Measurements from ENCODE around the gene PPP1R12B. TPM values are rescaled to one million over a fixed set of nuclear protein-coding genes. Genes with fewer than 3 reads are reported as not detected.
A peak's percentile ranks its signal among the peaks of the same experiment; 100 is the strongest.

PPP1R12B gene, protein sequence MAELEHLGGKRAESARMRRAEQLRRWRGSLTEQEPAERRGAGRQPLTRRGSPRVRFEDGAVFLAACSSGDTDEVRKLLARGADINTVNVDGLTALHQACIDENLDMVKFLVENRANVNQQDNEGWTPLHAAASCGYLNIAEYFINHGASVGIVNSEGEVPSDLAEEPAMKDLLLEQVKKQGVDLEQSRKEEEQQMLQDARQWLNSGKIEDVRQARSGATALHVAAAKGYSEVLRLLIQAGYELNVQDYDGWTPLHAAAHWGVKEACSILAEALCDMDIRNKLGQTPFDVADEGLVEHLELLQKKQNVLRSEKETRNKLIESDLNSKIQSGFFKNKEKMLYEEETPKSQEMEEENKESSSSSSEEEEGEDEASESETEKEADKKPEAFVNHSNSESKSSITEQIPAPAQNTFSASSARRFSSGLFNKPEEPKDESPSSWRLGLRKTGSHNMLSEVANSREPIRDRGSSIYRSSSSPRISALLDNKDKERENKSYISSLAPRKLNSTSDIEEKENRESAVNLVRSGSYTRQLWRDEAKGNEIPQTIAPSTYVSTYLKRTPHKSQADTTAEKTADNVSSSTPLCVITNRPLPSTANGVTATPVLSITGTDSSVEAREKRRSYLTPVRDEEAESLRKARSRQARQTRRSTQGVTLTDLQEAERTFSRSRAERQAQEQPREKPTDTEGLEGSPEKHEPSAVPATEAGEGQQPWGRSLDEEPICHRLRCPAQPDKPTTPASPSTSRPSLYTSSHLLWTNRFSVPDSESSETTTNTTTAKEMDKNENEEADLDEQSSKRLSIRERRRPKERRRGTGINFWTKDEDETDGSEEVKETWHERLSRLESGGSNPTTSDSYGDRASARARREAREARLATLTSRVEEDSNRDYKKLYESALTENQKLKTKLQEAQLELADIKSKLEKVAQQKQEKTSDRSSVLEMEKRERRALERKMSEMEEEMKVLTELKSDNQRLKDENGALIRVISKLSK
- total RNA-seq, result 1 to 10 TPM; 5.8 to 10.0 TPM

- Mint-ChIP-seq H3K36me3 (no peaks in the 10 kb centered on the region), H3K27me3 (no peaks in the 10 kb centered on the region), H3K4me1 (peaks cover 32% of the 10 kb centered on the region), H3K9me3 (no peaks in the 10 kb centered on the region), H3K27ac (peak within 1 kb of the TSS; percentile 79), H3K4me3 (peak within 1 kb of the TSS; percentile 89)
- peak; percentile 96 for DNase-seq
Measured at GRCh38 chr1:202348509-202349205, at the start of gene PPP1R12B. Gene PPP1R12B, plus strand, starts transcription at chr1:202348699. Its CDS starts 153 bp downstream, at chr1:202348852.

- Mint-ChIP-seq H3K36me3 (no peaks in the 10 kb centered on the region), H3K9me3 (no peaks in the 10 kb centered on the region), H3K4me3 (no peak overlapping the region), H3K27me3 (no peaks in the 10 kb centered on the region), H3K27ac (no peak overlapping the region), H3K4me1 (no peaks in the 10 kb centered on the region)
- DNase-seq, result no peak
Measured at GRCh38 chr1:202302166-202302565, 46.3 kb upstream of the PPP1R12B start.

GRCh38 chr1:202304375-202304774, 44.1 kb upstream of the PPP1R12B start:
- Mint-ChIP-seq H3K4me3 (no peak overlapping the region), H3K36me3 (no peaks in the 10 kb centered on the region), H3K27ac (no peak overlapping the region), H3K9me3 (no peaks in the 10 kb centered on the region), H3K27me3 (no peaks in the 10 kb centered on the region), H3K4me1 (no peaks in the 10 kb centered on the region)
- no peak for DNase-seq

DNA sequence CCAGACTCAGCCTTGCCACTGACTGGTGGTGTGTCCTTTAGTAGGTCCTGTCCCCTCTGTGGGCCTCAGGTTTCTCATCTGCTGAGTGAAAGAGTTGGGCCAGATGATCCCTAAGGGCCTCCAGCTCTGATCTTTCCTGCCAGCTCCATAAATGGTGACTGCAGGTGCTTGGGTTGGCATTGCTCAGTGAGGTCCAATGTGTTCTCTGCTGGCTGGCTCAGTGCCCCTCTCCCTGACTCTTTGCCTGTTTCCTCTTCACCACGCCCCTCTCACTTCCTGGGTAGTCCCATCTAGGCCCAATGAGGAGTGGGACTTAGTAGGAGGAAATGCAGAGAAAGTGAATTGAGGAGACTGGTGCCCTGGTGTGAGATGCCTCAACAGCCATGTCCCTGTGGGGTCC, 43.3 kb upstream of the PPP1R12B start:
- Mint-ChIP-seq H3K36me3 (no peaks in the 10 kb centered on the region), H3K4me1 (no peaks in the 10 kb centered on the region), H3K4me3 (no peak overlapping the region), H3K27me3 (no peaks in the 10 kb centered on the region), H3K27ac (no peak overlapping the region), H3K9me3 (no peaks in the 10 kb centered on the region)
- no peak for DNase-seq

DNA sequence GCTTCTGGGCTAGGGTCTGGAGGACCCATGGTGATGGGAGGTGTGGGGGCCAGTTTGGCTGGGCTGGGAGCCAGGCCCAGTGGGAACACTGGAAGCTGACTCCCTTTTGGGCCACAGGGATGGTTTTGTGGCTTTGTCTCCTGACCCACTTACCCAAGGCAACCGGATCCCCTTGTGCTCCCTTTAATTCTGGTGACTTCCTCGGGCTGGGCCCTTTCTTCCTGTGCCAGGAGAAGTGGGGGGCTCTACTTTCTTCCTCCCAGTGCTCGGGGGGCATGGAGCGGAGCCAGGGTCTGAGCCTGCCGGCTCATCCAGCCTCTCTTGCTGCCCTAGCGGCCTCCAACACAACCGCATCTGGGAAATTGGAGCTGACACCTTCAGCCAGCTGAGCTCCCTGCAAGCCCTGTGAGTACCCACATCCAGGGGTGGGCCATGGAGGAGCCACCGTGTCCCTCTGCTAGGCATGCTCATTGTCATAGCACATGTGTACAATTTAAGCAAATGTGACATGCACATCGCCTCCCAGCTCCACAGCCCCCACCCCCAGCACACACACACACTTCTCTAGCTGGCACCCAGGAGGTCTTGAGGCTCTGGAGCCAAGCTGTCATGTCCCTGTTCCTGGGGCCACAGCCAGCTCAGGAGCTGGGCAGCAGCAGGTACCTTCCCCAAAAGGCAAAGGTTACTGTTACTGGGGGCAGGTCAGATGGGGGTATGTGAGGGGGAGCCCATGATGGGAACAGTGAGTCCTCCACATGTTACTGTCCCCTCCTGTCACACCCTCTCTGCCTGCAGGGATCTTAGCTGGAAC, 41.8 kb upstream of the PPP1R12B start:
- H3K27ac Mint-ChIP-seq, result no peak overlapping the region
- no peak overlapping the region for H3K4me3 Mint-ChIP-seq
- H3K4me1 Mint-ChIP-seq, result no peaks in the 10 kb centered on the region
- no peak for DNase-seq
- no peaks in the 10 kb centered on the region for H3K36me3 Mint-ChIP-seq
- H3K9me3 Mint-ChIP-seq, result no peaks in the 10 kb centered on the region
- peaks cover 5% of the 10 kb centered on the region for H3K27me3 Mint-ChIP-seq

GRCh38 chr1:202310071-202310725, 38.3 kb upstream of the PPP1R12B start:
- Mint-ChIP-seq H3K27ac (no peak overlapping the region), H3K36me3 (no peaks in the 10 kb centered on the region), H3K4me1 (peaks cover 4% of the 10 kb centered on the region), H3K9me3 (no peaks in the 10 kb centered on the region), H3K4me3 (no peak overlapping the region), H3K27me3 (peaks cover 5% of the 10 kb centered on the region)
- no peak for DNase-seq

DNA sequence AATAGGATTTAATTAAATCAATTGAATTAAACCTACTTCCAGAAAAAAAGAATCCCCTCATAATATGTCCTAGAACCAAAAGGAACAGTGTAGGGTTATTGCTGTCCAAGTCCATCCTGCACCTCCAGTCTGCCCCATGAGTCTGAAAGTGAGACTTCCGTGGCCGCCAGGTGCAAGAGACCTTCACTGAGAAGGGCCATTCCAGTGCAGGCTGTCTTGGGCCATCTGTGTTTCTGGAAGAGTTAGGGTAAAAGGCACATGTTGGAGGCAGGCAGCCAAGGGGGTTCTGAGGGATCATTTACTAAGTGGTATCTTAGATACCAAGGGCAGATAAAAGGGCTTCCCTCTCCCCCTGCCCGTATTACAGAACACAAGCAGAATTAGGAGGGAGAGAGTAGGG, 37.8 kb upstream of the PPP1R12B start:
- Mint-ChIP-seq H3K4me3 (no peak overlapping the region), H3K27me3 (peaks cover 5% of the 10 kb centered on the region), H3K9me3 (no peaks in the 10 kb centered on the region), H3K36me3 (no peaks in the 10 kb centered on the region), H3K27ac (no peak overlapping the region), H3K4me1 (peaks cover 4% of the 10 kb centered on the region)
- DNase-seq, result no peak

- H3K27ac Mint-ChIP-seq, result no peak overlapping the region
- H3K9me3 Mint-ChIP-seq, result no peaks in the 10 kb centered on the region
- DNase-seq, result no peak
- no peak overlapping the region for H3K4me3 Mint-ChIP-seq
- H3K4me1 Mint-ChIP-seq, result peaks cover 4% of the 10 kb centered on the region
- H3K27me3 Mint-ChIP-seq, result peaks cover 10% of the 10 kb centered on the region
- H3K36me3 Mint-ChIP-seq, result no peaks in the 10 kb centered on the region
Measured at GRCh38 chr1:202311875-202312635, 36.4 kb upstream of the PPP1R12B start.

DNA sequence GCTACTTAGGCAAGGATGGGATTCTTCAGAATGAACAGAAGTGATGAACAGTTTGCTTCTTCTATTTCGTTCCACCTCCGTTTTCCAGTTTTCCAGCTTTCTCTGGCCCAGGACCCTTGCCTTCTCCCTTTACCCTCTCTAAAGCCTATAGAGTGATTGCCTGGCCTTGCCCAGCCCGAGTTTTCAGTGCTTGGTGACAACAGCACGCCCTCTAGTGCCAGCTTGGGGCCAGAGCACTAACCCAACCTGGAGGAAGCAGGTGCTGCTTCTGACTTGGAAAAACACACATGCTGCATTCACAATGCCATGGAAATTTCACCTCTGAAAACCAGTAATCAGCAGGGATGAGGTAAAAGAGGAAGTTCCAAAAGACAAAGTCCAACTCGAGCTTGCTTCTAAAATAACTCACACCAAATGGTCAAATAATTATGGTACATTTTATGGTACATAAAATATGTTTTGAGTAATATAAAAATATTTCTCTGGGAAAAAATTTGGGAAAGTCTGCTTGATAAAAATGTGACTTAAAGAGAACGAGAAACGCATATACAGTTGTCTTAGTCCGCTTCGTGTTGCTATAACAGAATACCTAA, 32.8 kb upstream of the PPP1R12B start:
- no peak overlapping the region for H3K27ac Mint-ChIP-seq
- no peaks in the 10 kb centered on the region for H3K36me3 Mint-ChIP-seq
- peak; percentile 62 for DNase-seq
- H3K4me1 Mint-ChIP-seq, result peaks cover 6% of the 10 kb centered on the region
- H3K9me3 Mint-ChIP-seq, result no peaks in the 10 kb centered on the region
- no peak overlapping the region for H3K4me3 Mint-ChIP-seq
- peaks cover 10% of the 10 kb centered on the region for H3K27me3 Mint-ChIP-seq

GRCh38 chr1:202316186-202316585, 32.3 kb upstream of the PPP1R12B start:
- no peaks in the 10 kb centered on the region for H3K36me3 Mint-ChIP-seq
- no peak overlapping the region for H3K4me3 Mint-ChIP-seq
- no peak for DNase-seq
- no peaks in the 10 kb centered on the region for H3K9me3 Mint-ChIP-seq
- peaks cover 10% of the 10 kb centered on the region for H3K27me3 Mint-ChIP-seq
- H3K4me1 Mint-ChIP-seq, result peaks cover 6% of the 10 kb centered on the region
- H3K27ac Mint-ChIP-seq, result no peak overlapping the region

- peaks cover 5% of the 10 kb centered on the region for H3K27me3 Mint-ChIP-seq
- H3K27ac Mint-ChIP-seq, result no peak overlapping the region
- no peak for DNase-seq
- H3K4me1 Mint-ChIP-seq, result peaks cover 3% of the 10 kb centered on the region
- no peaks in the 10 kb centered on the region for H3K9me3 Mint-ChIP-seq
- no peaks in the 10 kb centered on the region for H3K36me3 Mint-ChIP-seq
- H3K4me3 Mint-ChIP-seq, result no peak overlapping the region
Measured at GRCh38 chr1:202317941-202318925, 30.3 kb upstream of the PPP1R12B start.

DNA sequence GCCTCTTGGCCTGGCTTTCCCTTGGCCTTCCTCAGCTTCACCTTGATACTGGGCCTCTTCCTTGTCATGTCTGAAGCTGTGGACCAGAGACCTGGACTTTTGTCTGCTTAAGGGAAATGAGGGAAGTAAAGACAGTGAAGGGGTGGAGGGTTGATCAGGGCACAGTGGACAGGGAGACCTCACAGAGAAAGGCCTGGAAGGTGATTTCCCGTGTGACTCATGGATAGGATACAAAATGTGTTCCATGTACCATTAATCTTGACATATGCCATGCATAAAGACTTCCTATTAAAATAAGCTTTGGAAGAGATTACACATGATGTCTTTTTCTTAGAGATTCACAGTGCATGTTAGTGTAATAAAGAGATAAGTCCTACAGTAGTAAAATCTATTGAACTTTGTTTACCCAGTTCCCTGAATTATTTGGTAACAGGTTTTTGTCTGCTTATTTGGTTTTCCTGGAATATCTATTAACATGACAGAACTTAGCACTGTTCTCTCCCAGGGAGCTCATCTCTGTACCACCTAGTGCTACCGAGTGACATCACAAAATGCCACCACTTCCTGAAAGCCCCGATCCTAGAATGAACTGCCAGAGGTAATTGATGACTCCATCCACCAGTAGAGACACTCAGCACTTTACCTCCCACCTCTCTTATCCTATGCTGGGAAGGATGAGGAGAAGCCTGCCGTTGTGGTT, 29.0 kb upstream of the PPP1R12B start:
- Mint-ChIP-seq H3K36me3 (no peaks in the 10 kb centered on the region), H3K27me3 (peaks cover 5% of the 10 kb centered on the region), H3K27ac (no peak overlapping the region), H3K9me3 (no peaks in the 10 kb centered on the region), H3K4me3 (no peak overlapping the region), H3K4me1 (peaks cover 3% of the 10 kb centered on the region)
- DNase-seq, result no peak

Data from activated naive CD8-positive, alpha-beta T cell treated with anti-CD3 and anti-CD28 coated beads for 36 hours (primary cell).